ENCODE results near the gene STX5. TPM values are rescaled to one million over a fixed set of nuclear protein-coding genes. Genes with fewer than 3 reads are reported as not detected.
A peak's percentile ranks its signal among the peaks of the same experiment; 100 is the strongest.

Gene STX5
- total RNA-seq, 4 donors from 2014 or later = 27.1 to 56.1 (median 38.4) TPM

GRCh38 chr11:62823677-62824076 lies 8.2 kb downstream of the STX5 start:
- no peak overlapping the region for H3K4me3 ChIP-seq
- DNase-seq = no peak
- no peaks in the 10 kb centered on the region for H3K9me3 ChIP-seq
- no peak overlapping the region for H3K27ac ChIP-seq
- TF ChIP-seq CTCF (IDR thresholded peaks at IDR 0.05) = no peak
- TF ChIP-seq POLR2A (IDR thresholded peaks at IDR 0.05) = no peak
- no peaks in the 10 kb centered on the region for H3K27me3 ChIP-seq
- H3K4me1 ChIP-seq = peaks cover 0 to 3% (median 0%) of the 10 kb centered on the region in 4 donors
- H3K36me3 ChIP-seq = peaks cover 0 to 95% (median 3%) of the 10 kb centered on the region in 3 donors

GRCh38 chr11:62817129-62817528 lies 14.7 kb downstream of the STX5 start:
- peaks cover 0 to 61% (median 0%) of the 10 kb centered on the region in 3 donors for H3K36me3 ChIP-seq
- TF ChIP-seq POLR2A (IDR thresholded peaks at IDR 0.05) (no peak), CTCF (IDR thresholded peaks at IDR 0.05) (no peak)
- H3K27ac ChIP-seq = no peak overlapping the region
- no peak for DNase-seq
- no peak overlapping the region for H3K4me3 ChIP-seq
- no peaks in the 10 kb centered on the region for H3K4me1 ChIP-seq
- no peaks in the 10 kb centered on the region for H3K27me3 ChIP-seq
- no peaks in the 10 kb centered on the region for H3K9me3 ChIP-seq

GRCh38 chr11:62816557-62816956 lies 15.3 kb downstream of the STX5 start:
- Histone ChIP-seq H3K36me3 (peaks cover 0 to 55% (median 0%) of the 10 kb centered on the region in 3 donors), H3K27me3 (no peaks in the 10 kb centered on the region), H3K4me1 (no peaks in the 10 kb centered on the region), H3K9me3 (no peaks in the 10 kb centered on the region), H3K4me3 (no peak overlapping the region), H3K27ac (no peak overlapping the region)
- no peak for TF ChIP-seq POLR2A (IDR thresholded peaks at IDR 0.05)
- no peak for TF ChIP-seq CTCF (IDR thresholded peaks at IDR 0.05)
- DNase-seq = no peak

- Histone ChIP-seq H3K9me3 (no peaks in the 10 kb centered on the region), H3K4me3 (no peak overlapping the region), H3K27ac (no peak overlapping the region), H3K27me3 (no peaks in the 10 kb centered on the region), H3K4me1 (no peaks in the 10 kb centered on the region), H3K36me3 (peaks cover 0 to 17% (median 0%) of the 10 kb centered on the region in 3 donors)
- TF ChIP-seq POLR2A (IDR thresholded peaks at IDR 0.05) (no peak), CTCF (IDR thresholded peaks at IDR 0.05) (no peak)
- DNase-seq = no peak
Measured at GRCh38 chr11:62811659-62812058, 20.2 kb downstream of the STX5 start.

GRCh38 chr11:62810748-62811147 lies 21.1 kb downstream of the STX5 start:
- no peak overlapping the region for H3K27ac ChIP-seq
- no peaks in the 10 kb centered on the region for H3K4me1 ChIP-seq
- no peak for TF ChIP-seq POLR2A (IDR thresholded peaks at IDR 0.05)
- no peak for TF ChIP-seq CTCF (IDR thresholded peaks at IDR 0.05)
- no peak overlapping the region for H3K4me3 ChIP-seq
- no peak for DNase-seq
- H3K36me3 ChIP-seq = peaks cover 0 to 8% (median 0%) of the 10 kb centered on the region in 3 donors
- H3K27me3 ChIP-seq = no peaks in the 10 kb centered on the region
- H3K9me3 ChIP-seq = no peaks in the 10 kb centered on the region

GRCh38 chr11:62806611-62807121 lies 25.2 kb downstream of the STX5 start:
- peaks cover 0 to 21% (median 0%) of the 10 kb centered on the region in 3 donors for H3K36me3 ChIP-seq
- H3K27ac ChIP-seq = peak overlapping the region in 2 of 4 donors; percentile 94 to 97
- H3K4me3 ChIP-seq = no peak overlapping the region
- no peaks in the 10 kb centered on the region for H3K9me3 ChIP-seq
- peaks cover 0 to 10% (median 6%) of the 10 kb centered on the region in 4 donors for H3K4me1 ChIP-seq
- TF ChIP-seq CTCF (IDR thresholded peaks at IDR 0.05) = no peak
- no peak for TF ChIP-seq POLR2A (IDR thresholded peaks at IDR 0.05)
- no peak for DNase-seq
- H3K27me3 ChIP-seq = no peaks in the 10 kb centered on the region

Data from Peyer's patch (tissue), 4 donors.